ENCODE data around the gene ARHGAP22. TPM values are rescaled to one million over a fixed set of nuclear protein-coding genes. Genes with fewer than 3 reads are reported as not detected.

ARHGAP22 gene
- total and polyA plus RNA-seq, 2 donors: 5.5 to 8.5 TPM

DNA sequence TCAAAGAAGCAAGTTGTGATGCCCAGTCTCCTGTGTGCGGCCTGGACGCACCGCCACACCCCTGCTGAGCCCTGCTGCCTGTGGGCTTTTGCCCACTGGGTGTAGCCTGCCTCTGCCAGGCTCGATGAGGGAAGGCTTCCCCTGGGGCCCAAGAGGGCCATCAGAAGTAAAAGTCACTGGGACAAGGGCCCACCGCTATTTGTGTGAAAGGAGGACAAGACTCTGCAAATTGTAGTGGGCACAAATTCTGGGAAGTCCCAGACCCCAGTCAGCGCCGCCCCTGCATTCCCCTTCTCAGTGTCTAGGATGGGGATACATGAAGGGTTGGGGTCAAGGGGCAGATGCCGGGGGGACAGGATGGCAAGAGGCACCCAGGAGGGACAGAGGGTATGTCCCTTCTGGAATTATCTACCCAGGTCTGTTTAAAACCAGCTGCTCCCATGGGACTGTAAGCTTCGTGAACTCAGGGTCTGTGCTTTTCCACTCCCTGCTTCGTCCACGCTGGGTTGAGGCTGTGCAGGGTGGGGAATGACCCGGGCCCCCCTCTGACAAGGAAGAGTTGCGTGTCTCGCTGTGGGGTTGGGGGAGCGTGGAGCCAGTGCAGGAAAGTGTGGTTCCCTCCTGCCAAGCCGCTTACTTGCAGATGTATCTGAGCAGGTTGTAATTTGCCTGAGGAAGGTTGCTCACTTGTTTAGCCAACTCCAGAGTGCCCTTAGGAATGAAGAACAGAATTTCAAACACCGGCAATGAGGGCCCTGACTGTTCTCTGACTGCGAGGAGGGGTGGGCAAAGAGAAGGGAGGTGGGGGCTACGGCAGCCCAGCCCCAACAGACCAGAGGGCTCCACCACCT is 151.2 kb downstream of the ARHGAP22 start:
- no peaks in the 10 kb centered on the region for H3K27me3 ChIP-seq (ENCODE audit: control insufficient read depth in 2 of 2, insufficient read depth in 1 of 2, low read length in 1 of 2)
- H3K4me3 ChIP-seq (ENCODE audit: low read length in 2 of 2): no peak overlapping the region
- DNase-seq (ENCODE audit: low read depth in 6 of 9, low spot score in 9 of 9): no peak
- no peak overlapping the region for H3K27ac ChIP-seq (ENCODE audit: low read depth in 1 of 2, low read length in 1 of 2)
- no peaks in the 10 kb centered on the region for H3K36me3 ChIP-seq (ENCODE audit: control insufficient read depth in 2 of 2, insufficient read depth in 2 of 2, low read length in 1 of 2)
- WGBS: 95% methylated on average over 19 of the region's 19 CpGs
- H3K4me1 ChIP-seq (ENCODE audit: control insufficient read depth in 2 of 2, insufficient read depth in 2 of 2, low read length in 2 of 2): peaks cover 0 to 23% of the 10 kb centered on the region in 2 donors
- H3K9me3 ChIP-seq (ENCODE audit: control insufficient read depth in 2 of 2, insufficient read depth in 1 of 2, low read length in 1 of 2): no peaks in the 10 kb centered on the region

DNA sequence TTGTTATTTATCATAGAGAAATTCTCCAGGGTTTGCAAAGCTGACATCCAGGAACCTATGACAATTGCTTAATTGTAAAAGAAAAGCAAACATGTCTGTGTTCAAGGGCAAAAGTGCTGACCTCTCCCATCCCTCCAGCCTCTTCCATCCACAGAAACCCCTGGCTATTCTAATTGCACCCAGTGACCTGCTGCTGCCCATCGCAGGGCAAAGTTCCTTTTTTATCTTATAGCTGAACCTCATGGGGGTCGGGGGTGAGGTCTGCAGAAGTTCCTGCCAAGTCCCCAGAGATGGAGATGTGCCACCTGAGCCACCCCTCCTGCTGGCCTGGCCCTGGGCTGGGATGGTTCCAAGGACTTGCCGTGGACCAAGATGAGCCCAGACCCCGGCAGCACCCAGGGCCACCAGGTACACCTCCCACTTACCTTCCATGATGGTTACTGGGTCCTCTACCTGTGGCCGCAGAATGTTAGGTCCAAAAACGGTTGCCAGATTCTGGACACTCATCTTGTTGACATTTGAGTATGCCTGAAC is 151.9 kb downstream of the ARHGAP22 start:
- WGBS: 94% methylated on average over 6 of the region's 6 CpGs
- DNase-seq (ENCODE audit: low read depth in 6 of 9, low spot score in 9 of 9): no peak
- H3K4me3 ChIP-seq (ENCODE audit: low read length in 2 of 2): no peak overlapping the region

DNA sequence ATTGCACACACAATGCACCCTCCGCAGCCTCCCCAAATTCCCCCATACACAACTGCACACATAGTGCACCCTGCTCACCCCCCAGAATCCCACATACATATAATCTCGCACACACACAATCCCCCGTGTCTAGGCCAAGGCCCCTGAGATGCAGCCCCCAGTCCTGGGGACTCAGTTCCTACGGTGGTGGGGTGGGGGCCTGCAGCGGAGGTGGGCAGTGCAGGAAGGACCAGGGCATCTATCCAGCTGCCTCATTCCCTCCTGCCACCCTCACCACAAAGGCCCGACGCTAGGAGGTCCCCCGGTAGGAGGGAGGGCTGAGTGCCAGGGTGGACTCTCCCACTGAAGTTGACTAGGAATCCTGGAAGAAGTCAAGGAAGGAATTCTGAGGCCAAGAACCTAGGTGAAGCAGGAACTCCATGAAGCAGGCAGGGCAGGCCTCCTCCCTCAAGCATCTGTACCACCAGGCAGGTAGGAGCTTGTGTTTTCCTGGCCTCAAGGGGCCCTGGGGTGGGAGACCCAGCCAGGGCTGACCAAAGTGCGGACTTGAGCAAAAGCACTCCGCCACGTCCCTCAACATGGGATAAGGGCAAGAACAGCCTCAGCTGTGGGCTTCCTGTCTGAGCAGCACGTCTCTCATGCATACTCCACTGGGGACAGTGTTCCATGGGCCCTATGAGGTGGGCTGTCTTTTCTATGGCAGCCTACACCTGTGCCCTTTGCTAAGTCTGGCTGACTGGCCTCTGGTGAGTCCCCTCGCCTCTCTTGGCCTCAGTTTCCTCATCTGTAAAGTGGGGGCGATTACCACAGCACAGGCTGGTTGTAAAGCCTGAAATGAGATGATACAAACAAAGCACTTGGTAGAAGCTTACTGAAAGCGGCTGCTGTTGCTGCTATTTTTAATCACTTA is 152.6 kb downstream of the ARHGAP22 start:
- peaks cover 0 to 18% of the 10 kb centered on the region in 2 donors for H3K4me1 ChIP-seq (ENCODE audit: control insufficient read depth in 2 of 2, insufficient read depth in 2 of 2, low read length in 2 of 2)
- WGBS: 89% methylated on average over 15 of the region's 15 CpGs
- H3K27ac ChIP-seq (ENCODE audit: low read depth in 1 of 2, low read length in 1 of 2): no peak overlapping the region
- H3K9me3 ChIP-seq (ENCODE audit: control insufficient read depth in 2 of 2, insufficient read depth in 1 of 2, low read length in 1 of 2): no peaks in the 10 kb centered on the region
- no peak overlapping the region for H3K4me3 ChIP-seq (ENCODE audit: low read length in 2 of 2)
- H3K27me3 ChIP-seq (ENCODE audit: control insufficient read depth in 2 of 2, insufficient read depth in 1 of 2, low read length in 1 of 2): no peaks in the 10 kb centered on the region
- no peaks in the 10 kb centered on the region for H3K36me3 ChIP-seq (ENCODE audit: control insufficient read depth in 2 of 2, insufficient read depth in 2 of 2, low read length in 1 of 2)
- no peak for DNase-seq (ENCODE audit: low read depth in 6 of 9, low spot score in 9 of 9)

More for the DNA sequence above, 151.9 kb downstream of the ARHGAP22 start:
- no peaks in the 10 kb centered on the region for H3K9me3 ChIP-seq (ENCODE audit: control insufficient read depth in 2 of 2, insufficient read depth in 1 of 2, low read length in 1 of 2)
- H3K27ac ChIP-seq (ENCODE audit: low read depth in 1 of 2, low read length in 1 of 2): no peak overlapping the region
- no peaks in the 10 kb centered on the region for H3K36me3 ChIP-seq (ENCODE audit: control insufficient read depth in 2 of 2, insufficient read depth in 2 of 2, low read length in 1 of 2)
- peaks cover 0 to 23% of the 10 kb centered on the region in 2 donors for H3K4me1 ChIP-seq (ENCODE audit: control insufficient read depth in 2 of 2, insufficient read depth in 2 of 2, low read length in 2 of 2)
- H3K27me3 ChIP-seq (ENCODE audit: control insufficient read depth in 2 of 2, insufficient read depth in 1 of 2, low read length in 1 of 2): no peaks in the 10 kb centered on the region

DNA sequence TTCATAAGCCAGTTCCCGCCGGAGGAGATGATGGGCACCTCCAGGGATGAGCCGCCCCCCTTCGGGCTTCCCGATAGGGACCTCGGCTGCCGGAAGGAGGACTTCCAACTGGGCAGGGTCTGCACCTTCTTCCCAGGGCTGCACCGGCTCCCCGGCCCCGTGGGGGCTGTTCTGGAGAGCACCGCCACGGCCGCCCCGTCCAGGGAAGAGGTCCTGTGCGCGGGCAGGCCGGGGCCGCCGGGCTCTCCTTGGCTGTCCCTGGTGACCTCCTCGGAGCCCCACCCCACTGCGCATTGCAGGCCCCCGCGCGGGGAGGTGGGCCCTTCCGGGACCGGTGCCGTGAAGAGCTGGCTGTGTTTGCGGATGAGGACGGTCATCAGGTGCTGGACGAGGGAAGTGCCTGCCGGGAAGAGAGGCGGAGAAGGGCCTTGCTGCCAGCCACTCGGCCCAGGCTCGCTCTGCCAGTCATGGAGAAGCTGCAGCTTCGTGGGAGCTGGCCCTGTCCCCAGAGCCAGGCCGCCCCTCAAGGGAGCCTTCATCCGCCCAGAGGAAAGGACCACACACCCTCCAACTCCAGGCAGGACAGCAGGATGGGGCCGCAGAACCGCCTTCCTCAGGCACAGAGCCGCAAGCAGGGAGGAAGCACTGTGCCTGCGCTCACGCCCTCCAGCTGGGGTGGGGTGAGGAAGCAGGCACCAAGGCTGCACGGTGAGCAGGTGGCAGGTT is 154.0 kb downstream of the ARHGAP22 start:
- H3K4me3 ChIP-seq (ENCODE audit: low read length in 2 of 2): no peak overlapping the region
- no peak for DNase-seq (ENCODE audit: low read depth in 6 of 9, low spot score in 9 of 9)
- 96% methylated on average over 43 of the region's 43 CpGs for WGBS
- H3K4me1 ChIP-seq (ENCODE audit: control insufficient read depth in 2 of 2, insufficient read depth in 2 of 2, low read length in 2 of 2): peaks cover 0 to 5% of the 10 kb centered on the region in 2 donors
- H3K9me3 ChIP-seq (ENCODE audit: control insufficient read depth in 2 of 2, insufficient read depth in 1 of 2, low read length in 1 of 2): no peaks in the 10 kb centered on the region
- H3K27me3 ChIP-seq (ENCODE audit: control insufficient read depth in 2 of 2, insufficient read depth in 1 of 2, low read length in 1 of 2): no peaks in the 10 kb centered on the region
- no peak overlapping the region for H3K27ac ChIP-seq (ENCODE audit: low read depth in 1 of 2, low read length in 1 of 2)
- H3K36me3 ChIP-seq (ENCODE audit: control insufficient read depth in 2 of 2, insufficient read depth in 2 of 2, low read length in 1 of 2): no peaks in the 10 kb centered on the region

DNA sequence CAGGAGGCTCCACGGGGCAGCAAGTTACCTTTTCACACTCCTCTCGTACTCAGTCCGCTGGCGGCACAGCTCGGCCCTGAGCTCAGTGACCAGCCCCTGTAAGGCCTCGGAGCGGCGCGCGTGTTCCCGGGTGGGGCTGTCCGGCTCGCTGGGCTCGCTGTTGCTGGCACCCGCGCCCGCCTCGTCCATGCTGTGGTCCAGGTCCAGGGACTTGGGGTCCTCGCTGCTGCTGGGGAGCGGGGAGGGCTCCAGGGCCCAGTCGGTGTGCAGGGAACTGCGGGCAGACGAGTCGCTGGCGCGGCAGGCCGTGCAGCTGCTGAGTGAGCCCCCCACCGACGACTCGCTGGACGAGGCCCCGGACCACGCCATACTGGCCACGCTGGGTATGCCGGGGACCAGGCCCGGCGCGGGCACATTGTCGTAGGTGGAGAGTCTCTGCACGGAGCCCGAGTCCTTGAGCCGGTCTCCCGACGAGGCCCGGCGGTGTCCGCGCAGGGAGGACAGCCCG is 154.6 kb downstream of the ARHGAP22 start:
- H3K27ac ChIP-seq (ENCODE audit: low read depth in 1 of 2, low read length in 1 of 2): no peak overlapping the region
- no peaks in the 10 kb centered on the region for H3K9me3 ChIP-seq (ENCODE audit: control insufficient read depth in 2 of 2, insufficient read depth in 1 of 2, low read length in 1 of 2)
- no peaks in the 10 kb centered on the region for H3K27me3 ChIP-seq (ENCODE audit: control insufficient read depth in 2 of 2, insufficient read depth in 1 of 2, low read length in 1 of 2)
- H3K4me3 ChIP-seq (ENCODE audit: low read length in 2 of 2): no peak overlapping the region
- no peak for DNase-seq (ENCODE audit: low read depth in 6 of 9, low spot score in 9 of 9)
- H3K36me3 ChIP-seq (ENCODE audit: control insufficient read depth in 2 of 2, insufficient read depth in 2 of 2, low read length in 1 of 2): no peaks in the 10 kb centered on the region
- H3K4me1 ChIP-seq (ENCODE audit: control insufficient read depth in 2 of 2, insufficient read depth in 2 of 2, low read length in 2 of 2): no peaks in the 10 kb centered on the region
- 98% methylated on average over 49 of the region's 49 CpGs for WGBS

DNA sequence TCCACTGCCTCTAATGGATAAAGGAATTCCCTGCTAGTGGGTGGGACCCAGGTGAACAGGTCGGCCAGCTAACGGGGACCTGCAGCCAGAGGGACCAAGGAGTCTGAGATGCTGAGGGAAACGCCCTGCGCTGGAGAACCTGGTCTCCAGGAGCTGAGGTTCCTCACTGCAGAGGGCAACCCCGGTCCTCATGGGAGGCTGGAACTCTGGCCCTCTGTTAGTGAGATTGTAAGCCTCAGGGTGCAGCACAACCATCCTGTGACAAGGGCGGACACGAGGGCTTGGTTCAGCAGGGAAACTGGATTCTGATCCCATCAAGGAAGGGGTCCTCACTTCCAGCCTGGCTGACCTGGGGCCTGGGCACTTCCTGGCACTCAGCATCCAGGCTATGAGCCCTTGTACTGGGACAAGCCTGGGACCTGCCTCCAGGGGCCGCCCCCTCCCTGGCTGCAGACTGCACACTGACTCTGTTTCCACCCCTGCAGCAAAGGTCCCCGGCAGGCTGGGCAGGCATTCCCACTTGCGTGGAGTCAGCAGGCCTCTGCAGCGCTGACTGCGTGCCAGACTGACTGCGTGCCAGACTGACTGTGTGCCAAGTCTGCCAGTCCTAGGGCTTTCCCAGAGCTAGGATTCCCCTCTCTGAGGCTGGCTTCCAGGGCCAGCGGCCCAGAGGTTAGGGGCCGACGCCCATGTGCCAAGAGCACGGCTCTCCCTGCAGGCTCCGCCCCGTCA is 155.2 kb downstream of the ARHGAP22 start:
- H3K9me3 ChIP-seq (ENCODE audit: control insufficient read depth in 2 of 2, insufficient read depth in 1 of 2, low read length in 1 of 2): no peaks in the 10 kb centered on the region
- no peaks in the 10 kb centered on the region for H3K27me3 ChIP-seq (ENCODE audit: control insufficient read depth in 2 of 2, insufficient read depth in 1 of 2, low read length in 1 of 2)
- 92% methylated on average over 19 of the region's 19 CpGs for WGBS
- H3K4me3 ChIP-seq (ENCODE audit: low read length in 2 of 2): no peak overlapping the region
- no peak overlapping the region for H3K27ac ChIP-seq (ENCODE audit: low read depth in 1 of 2, low read length in 1 of 2)
- H3K4me1 ChIP-seq (ENCODE audit: control insufficient read depth in 2 of 2, insufficient read depth in 2 of 2, low read length in 2 of 2): no peaks in the 10 kb centered on the region
- no peak for DNase-seq (ENCODE audit: low read depth in 6 of 9, low spot score in 9 of 9)
- no peaks in the 10 kb centered on the region for H3K36me3 ChIP-seq (ENCODE audit: control insufficient read depth in 2 of 2, insufficient read depth in 2 of 2, low read length in 1 of 2)

DNA sequence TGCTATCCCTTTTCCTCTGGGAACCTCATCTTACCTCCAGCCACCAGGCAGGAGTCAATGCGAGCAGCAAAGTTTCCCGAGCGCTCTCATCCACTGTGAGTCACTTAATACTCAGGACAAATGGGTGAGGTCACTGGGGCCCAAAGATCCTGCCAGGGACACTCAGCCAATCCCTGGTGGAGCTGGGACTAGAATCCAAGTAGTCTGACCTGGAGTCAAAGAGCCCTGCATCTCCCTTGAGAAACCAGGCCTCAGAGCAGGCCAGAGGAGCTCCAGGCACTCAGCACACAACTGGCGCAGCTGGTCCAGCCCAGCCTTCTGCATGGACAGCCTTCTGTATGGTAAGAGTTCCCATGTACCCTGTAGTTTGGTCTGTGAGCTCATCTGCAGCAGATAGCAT is 156.1 kb downstream of the ARHGAP22 start:
- Histone ChIP-seq H3K27ac (ENCODE audit: low read depth in 1 of 2, low read length in 1 of 2) (no peak overlapping the region), H3K4me1 (ENCODE audit: control insufficient read depth in 2 of 2, insufficient read depth in 2 of 2, low read length in 2 of 2) (no peaks in the 10 kb centered on the region), H3K27me3 (ENCODE audit: control insufficient read depth in 2 of 2, insufficient read depth in 1 of 2, low read length in 1 of 2) (no peaks in the 10 kb centered on the region), H3K4me3 (ENCODE audit: low read length in 2 of 2) (no peak overlapping the region), H3K36me3 (ENCODE audit: control insufficient read depth in 2 of 2, insufficient read depth in 2 of 2, low read length in 1 of 2) (no peaks in the 10 kb centered on the region), H3K9me3 (ENCODE audit: control insufficient read depth in 2 of 2, insufficient read depth in 1 of 2, low read length in 1 of 2) (no peaks in the 10 kb centered on the region)
- no peak for DNase-seq (ENCODE audit: low read depth in 6 of 9, low spot score in 9 of 9)
- WGBS: 99% methylated on average over 4 of the region's 4 CpGs
